GM21390 (cell line): ENCODE measurements around the gene GATC.

Source experiments
- ATAC-seq: cut with Tn5 transposase; IDR thresholded peaks from one replicate; pipeline ENCODE4 v1.9.1; 2021; ENCODE audit not compliant: unreplicated experiment

The GATC gene

DNA sequence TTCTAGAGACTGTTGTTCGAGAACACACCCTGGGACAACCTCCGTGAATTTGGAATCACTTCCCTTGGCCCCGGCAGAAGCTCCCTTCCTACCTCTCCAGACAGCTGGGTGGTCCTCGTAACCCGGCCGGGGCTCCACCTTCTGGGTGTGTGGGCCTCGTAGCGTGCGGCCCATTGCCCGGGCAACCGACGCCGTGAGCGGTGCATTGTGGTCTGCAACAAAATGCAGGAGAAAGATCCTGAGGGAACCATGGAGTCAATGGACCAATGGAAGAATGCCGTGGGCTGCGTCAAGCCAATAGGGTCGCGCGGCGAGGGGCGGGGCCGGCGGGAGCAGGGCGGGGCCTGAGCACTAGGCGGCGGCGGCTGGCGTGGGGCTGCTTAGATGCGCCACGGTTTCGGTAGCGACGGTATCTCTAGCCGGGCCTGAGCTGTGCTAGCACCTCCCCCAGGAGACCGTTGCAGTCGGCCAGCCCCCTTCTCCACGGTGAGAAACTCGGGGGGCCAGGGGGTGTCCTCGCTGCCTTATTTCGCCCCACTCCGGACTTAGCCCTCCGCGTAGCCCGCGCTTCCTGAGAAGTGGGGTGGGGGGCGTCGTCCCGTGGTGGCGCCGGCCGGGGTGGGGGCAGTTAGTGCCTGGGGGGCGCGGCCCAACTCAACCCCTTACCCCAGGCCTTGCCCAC, 49.6 kb downstream of the GATC start, which contains the start of gene DYNLL1:
TSS of gene DYNLL1 (plus strand) at position 383 of the 682 bp plus-strand sequence. CDS start 309 bp downstream, outside the sequence.
- ATAC-seq = peak; percentile 94

DNA sequence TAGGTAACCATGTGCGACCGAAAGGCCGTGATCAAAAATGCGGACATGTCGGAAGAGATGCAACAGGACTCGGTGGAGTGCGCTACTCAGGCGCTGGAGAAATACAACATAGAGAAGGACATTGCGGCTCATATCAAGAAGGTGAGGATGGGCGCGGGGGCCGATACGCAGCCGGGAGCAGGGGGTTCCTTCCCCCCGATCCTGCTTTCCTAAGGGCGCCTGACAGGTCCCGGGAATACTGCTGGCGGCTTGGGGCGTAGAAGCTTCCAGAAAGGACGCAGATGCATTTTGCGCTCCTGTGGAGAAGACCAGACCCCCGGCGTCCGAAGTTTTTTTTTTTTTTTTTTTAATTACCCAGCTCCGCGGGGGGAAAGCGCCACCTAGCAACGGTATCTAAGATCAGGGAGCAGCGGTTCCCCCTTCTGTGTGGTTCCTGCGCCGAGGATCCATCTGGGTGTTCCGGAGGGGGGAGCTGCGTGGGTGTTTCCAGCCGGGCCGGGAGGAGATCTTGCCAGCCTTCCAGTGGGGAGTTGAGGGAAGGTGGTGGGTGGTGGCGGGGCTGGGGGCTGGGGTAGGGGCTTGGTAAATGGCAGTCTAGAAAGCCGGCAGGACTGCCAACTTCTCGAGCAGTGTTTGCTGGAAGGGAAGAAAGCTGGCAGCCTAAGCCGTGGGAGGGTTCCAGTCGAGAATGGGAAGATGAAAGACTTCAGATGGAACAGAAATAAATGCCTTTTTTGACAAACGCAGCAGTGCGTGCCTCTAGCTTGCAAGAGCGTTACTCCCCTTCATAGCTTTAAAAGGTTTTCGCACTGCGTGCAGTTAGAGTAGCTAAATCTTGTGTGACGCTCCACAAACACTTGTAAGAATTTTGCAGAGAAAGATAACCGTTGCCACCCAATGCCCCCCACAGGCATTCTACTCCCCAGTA, 50.4 kb downstream of the GATC start:
- ATAC-seq = no peak

DNA sequence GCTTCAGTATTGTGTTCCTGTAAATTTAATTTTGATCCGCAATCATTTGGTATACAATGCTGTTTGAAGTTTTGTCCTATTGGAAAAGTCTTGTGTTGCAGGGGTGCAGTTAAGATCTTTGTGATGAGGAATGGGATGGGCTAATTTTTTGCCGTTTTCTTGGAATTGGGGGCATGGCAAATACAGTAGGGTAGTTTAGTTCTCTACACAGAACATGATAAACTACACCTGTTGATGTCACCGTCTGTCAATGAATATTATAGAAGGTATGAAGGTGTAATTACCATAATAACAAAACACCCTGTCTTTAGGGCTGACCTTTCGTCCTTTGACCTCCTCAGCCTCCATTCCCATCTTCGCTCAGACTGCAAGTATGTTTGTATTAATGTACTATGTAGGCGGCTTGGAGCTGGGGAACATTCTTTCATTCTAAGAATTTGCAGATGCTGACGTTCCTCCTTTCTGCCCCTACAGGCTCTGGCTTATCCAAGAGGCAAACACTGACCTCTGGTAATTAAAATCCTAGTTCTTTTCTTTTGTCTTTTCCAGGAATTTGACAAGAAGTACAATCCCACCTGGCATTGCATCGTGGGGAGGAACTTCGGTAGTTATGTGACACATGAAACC, 51.4 kb downstream of the GATC start:
- no peak for ATAC-seq

DNA sequence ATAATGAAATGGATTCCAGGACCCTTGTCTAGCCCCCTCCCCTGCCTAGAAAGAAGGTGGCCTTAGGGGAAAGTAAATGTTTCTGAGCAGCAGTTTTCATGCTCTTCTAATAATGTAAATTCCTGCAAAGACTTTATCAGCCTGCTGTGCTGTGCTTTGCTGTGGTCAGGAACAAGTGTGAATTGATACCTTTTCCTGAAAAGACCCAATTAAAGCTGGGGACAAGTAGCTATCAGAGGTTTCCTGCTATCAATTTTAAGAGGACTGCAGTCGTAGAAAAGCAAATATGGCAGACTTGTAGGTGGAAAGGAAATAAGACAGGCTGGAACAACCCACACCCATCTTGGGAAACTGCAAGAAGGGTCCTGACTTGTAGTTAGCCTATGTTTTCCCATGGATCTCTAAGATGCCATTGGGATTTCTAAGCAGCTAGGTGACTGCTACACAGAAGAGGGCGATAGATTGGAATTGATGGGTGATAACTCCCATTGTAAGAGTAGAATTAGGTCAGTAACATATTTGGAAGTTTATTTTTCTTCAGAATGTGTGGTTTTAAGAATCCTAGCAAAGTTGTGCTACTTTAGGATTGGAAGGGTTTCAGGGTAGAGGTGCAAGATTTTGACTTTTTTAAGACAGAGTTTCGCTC, 52.7 kb downstream of the GATC start:
- no peak for ATAC-seq

DNA sequence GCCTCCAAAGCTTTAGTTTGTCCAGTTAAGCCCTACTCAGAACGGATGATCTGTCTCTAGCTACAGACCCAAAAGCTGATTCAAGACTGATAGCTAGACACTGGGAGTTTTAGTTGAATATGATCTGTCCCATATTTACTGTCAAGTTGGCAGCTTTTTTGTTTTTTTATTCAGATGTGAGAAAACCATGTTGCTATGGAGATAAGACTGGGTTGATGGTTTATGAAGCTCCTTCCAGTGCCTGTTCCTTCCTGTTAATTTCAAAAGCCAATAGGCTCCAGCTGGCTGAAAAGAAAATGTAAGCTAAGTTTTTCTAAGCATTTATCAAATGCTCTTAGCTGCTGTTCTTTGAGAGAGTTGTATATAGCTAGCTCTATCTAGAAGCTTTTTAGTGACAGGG, 54.3 kb downstream of the GATC start:
- ATAC-seq = no peak

DNA sequence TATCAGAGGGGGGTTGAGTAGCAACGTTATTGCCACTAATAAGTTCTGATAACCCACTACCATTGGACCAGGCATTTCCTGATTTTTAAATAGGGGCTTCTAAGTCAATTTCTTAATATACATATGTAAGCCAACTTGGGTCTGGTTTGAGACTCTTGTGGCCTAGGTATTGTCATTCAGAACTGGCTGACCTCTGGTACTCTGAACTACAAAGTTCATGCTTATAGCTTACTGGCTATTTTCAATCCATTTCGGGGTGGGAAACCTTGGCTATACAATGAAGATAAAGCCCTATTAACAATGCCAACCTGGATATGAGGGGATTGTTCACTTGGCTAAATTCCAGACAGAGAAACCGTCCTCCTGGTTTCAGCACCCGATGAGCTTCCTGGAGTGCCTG, 58.3 kb downstream of the GATC start:
- ATAC-seq = no peak

DNA sequence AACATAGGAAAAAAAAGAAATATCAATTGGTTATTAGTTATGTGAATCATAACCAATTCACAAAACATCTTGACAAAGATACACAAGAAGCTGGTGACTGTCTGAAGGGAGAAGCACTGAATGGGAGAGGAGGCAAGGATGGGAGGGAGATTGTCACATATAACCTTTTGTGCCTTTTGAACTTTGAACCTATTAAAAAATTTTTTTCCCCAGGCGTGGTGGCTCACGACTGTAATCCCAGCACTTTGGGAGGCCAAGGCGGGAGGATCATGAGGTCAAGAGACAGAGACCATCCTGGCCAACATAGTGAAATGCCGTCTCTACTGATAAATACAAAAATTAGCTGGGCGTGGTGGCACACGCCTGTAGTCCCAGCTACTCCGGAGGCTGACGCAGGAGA, 62.3 kb downstream of the GATC start:
- no peak for ATAC-seq
